Prostate gland (tissue), 2 donors: ENCODE results near the gene HDAC4.

Experiments used
- POLR2A ChIP-seq: fragments of 450-650 bp; IDR thresholded peaks from one replicate; pipeline ENCODE4 v1.6.1; 2016; ENCODE audit warnings: antibody characterized with exemption, mild to moderate bottlenecking
- POLR2AphosphoS5 ChIP-seq: sonication (generic); formaldehyde crosslinking; IDR thresholded peaks from one replicate; pipeline ENCODE4 v1.6.1; 2017; ENCODE audit warnings: antibody characterized with exemption
- TF ChIP-seq, protein P1 (sequence below), 4 experiments: fragments of 200-600 bp in 2 of 4; fragments of 450-650 bp in 2 of 4; sonication (generic) in 2 of 4; IDR thresholded peaks; 1 replicate in 3 of 4; 2 replicates in 1 of 4; pipeline ENCODE4 v1.5.1; 2016 to 2019; ENCODE audit warnings: antibody characterized with exemption in 4 of 4, mild to moderate bottlenecking in 2 of 4, moderate library complexity in 2 of 4

DNA sequence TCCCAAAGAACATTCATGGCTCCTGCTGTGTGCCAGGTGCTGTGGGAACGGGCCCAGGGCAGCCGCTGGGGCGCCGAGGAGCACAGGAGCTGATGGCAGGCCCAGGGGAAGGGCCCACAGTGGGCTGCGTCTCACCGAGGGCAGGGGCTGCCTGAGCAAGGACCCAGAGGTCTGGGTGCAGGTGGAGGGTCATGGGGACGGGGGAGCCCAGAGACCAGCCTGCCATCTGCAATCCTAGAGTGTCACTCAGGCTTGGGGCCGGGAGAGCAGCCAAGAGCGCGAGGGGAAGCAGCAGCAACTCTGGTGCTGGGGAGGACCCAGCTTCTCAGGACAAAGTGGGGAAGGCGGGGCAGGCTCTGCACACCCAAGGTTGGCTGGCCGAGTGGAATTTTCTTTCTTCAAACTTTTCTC, 207.4 kb downstream of the HDAC4 start:
- TF ChIP-seq, protein P1, sequence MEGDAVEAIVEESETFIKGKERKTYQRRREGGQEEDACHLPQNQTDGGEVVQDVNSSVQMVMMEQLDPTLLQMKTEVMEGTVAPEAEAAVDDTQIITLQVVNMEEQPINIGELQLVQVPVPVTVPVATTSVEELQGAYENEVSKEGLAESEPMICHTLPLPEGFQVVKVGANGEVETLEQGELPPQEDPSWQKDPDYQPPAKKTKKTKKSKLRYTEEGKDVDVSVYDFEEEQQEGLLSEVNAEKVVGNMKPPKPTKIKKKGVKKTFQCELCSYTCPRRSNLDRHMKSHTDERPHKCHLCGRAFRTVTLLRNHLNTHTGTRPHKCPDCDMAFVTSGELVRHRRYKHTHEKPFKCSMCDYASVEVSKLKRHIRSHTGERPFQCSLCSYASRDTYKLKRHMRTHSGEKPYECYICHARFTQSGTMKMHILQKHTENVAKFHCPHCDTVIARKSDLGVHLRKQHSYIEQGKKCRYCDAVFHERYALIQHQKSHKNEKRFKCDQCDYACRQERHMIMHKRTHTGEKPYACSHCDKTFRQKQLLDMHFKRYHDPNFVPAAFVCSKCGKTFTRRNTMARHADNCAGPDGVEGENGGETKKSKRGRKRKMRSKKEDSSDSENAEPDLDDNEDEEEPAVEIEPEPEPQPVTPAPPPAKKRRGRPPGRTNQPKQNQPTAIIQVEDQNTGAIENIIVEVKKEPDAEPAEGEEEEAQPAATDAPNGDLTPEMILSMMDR (IDR thresholded peaks at IDR 0.05), result no peak
- TF ChIP-seq POLR2A, result no peak
- no peak for TF ChIP-seq POLR2AphosphoS5
